HG03064 (cell line): ENCODE data around the gene PWWP2A.

Experiments
- ATAC-seq: cut with Tn5 transposase; IDR thresholded peaks from one replicate; pipeline ENCODE4 v1.9.1; 2021; ENCODE audit warnings: low read depth; ENCODE audit not compliant: unreplicated experiment

Gene PWWP2A

GRCh38 chr5:160133918-160134304 lies 14.7 kb upstream of the PWWP2A start:
- no peak for ATAC-seq

- ATAC-seq: no peak
Observed at GRCh38 chr5:160133071-160133917, 14.0 kb upstream of the PWWP2A start.

GRCh38 chr5:160129841-160130240 lies 10.6 kb upstream of the PWWP2A start:
- no peak for ATAC-seq

GRCh38 chr5:160128632-160129031 lies 9.4 kb upstream of the PWWP2A start:
- no peak for ATAC-seq

DNA sequence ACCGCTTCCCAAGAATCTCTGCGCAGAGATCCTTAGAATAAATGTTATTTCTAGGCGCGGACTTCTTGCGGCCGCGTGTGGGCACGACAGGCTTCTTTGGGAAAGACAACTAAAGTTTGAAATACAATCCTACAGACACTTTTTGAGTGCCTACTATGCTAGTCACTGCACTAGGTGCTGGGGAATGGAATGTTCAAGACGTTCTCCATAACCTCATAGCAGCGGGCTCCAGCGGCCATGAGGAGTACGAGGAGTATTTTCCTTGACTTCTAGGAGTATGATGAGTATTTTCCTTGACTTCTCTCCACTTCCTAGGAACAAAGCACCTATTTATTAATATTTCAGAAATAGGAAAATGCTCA lies 636 bp upstream of the PWWP2A start:
- peak; percentile 4 for ATAC-seq

DNA sequence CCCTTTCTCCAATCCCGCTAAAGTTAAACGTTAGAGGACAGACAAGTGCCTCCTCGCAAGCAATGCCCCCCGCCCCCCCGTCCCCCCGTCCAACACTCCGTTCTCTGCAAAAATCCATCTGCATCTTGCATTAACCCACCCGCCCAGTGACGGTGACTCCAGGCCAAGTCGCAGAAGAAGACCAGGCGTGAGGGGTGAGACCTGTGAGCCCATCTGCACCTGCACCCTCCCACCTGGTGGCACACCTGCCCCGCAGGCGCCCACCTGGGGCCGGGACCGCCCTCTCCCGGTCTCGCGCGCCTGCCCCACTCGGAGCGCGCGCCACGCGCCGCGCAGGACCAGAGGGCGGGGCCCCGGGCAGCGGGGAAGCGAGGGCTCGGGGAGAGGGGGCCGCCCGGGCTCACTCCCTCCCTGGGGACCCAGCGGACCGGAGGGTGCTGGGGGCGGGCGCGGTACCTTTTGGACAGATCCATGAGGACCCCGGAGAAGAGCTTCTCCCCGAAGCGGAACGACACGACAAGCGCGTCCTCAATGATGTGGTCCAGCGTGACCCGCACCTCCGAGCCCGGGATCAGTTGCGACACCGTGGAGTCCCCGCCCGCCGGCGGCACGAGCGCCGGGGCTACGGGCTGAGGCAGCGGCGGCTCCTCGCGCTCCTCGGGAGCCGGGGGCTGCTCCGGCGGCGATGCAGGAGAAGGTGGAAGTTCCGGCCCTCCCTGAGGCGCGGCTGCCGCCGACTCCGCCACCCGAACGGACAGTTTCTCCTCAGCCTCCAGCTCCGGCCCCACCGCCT lies 705 bp downstream of the PWWP2A start:
- ATAC-seq: peak; percentile 16

- no peak for ATAC-seq
Observed at GRCh38 chr5:160116991-160117390, 2.3 kb downstream of the PWWP2A start.

DNA sequence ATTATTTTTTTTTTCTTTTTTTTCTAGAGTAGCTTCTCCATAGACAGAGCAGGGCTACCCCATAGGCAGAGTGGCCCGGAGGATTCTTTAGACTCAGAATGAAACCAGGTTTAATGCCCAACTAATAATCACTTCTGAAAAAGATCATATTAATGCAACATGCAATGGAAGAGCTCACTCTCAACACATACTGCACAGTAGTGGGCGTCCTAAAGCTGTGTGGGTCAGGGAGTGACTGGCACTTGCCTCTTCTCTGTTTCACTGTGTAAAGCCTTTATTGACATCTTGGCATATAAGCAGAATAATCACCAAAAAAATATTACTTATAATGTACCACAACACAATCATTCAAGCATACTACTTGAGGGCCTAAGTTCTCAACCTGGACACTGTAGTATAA lies 11.1 kb downstream of the PWWP2A start:
- ATAC-seq: no peak

DNA sequence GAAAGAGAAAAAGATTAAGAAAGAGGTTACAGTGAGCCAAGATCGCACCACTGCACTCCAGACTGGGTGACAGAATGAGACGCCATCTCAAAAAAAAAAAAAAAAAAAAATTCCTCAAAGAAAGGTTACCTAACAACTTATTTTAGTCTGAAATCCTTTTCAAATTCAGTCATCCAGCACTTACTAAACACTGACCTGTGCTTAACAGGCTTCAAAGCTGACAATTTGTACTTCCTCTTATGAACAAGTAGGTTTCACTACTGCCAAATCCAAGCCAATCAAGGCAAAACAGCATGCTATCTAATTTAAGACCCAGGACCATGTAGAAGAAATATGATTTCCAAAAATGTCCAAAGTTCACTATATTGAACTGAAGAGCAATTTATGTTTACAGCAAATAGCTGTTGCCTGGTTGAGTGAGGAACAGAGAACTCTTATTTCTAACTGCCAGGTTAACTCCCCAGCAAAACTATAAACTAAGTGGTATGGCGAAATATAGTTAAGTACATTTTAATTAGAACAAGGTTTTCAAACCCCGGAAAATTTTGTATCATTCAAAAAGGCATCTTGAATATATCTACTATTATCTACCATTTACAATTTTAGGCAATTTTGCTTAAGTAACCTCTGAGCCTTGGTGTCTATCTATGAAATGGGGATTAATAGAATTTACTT lies 13.4 kb downstream of the PWWP2A start:
- peak; percentile 63 for ATAC-seq

DNA sequence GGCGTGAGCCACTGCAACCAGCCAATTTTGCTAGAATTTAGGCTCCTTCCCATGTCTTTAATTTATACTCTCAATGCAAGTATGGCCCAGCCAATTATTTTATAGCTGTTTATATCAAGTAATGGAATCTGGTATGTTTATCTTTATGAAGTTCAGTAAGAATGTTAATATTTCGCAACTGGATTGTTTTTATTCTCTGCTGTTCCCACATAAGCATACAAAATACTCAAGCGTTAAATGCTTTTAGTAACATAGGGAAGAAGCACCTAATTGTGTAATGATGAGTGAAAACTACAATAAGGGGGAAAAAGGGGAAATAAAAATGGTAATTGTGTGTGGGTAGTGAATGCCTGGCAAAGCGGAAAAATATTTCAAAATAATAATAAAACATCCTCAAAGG lies 21.3 kb downstream of the PWWP2A start:
- ATAC-seq: no peak

DNA sequence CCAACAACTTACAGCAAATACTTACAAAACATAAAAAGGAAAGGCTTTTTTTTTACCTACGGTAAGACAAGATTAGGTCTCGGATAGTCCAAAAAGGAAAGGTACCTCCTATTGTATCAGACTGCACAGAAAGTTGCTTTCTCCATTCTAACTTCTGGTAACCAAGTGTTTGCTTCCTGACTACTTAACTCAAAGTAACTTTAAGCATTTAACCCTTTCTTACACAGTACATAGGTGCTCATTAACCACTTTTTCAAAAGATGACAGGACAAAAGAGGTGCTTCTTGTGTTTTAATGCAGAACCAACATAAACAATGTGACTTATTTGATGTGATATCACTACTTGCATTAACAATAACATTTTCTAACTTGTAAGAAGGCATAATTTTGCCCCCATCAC lies 23.1 kb downstream of the PWWP2A start:
- ATAC-seq: no peak

DNA sequence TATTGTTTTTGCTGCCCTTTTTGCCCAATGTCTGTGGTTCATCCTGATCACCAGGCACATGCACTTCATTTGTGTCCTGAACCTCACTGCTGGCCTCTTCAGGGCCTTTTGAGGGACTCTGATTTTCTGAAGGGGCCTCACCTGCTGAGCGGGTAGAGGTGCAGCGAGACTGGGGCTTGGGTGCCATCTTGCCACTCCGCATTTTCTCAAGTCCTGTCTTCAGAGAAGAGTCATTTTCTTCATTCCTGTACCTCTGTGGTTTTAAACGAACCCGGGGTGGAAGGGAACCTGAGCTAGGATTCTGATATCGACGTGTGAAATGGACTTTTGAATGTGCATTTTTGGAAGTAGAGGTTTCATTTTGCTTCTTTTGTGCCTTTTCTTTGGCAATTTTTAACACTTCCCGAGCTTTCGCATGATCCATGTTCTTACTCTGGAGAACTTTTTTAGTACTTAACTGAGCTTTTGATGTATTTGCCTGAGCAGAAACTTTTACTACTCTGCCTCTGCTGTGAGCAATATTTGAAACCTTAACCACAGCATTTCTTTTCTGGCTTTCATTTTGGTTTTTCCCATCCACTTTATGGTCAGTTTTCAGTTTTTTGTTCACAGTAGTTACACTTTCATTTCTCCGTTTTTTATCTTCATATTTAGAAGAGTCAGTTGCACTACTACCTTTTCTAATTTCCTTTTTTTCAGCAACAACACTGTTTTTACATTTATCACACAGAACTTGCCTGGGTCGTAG lies 26.1 kb downstream of the PWWP2A start:
- peak; percentile 74 for ATAC-seq

DNA sequence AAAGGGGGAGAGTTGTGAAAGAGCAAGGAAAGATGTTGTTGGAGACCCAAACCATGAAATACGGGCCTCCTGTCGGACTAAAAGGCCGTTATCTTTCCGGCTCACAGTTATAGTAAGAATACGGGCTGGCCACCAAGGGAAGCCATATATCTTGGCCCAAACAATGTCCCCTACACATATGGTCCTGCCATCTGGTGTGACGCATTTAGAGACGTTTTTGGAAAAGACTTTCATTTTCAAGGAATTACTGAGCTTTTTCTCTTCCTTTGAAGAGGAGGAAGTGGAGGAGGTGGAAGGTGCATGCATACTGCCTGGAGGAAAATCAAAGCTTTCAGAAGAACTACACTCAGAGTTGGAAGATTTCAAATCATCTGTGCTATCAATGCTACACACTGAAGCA lies 26.7 kb downstream of the PWWP2A start:
- ATAC-seq: no peak

GRCh38 chr5:160090059-160090458 lies 29.2 kb downstream of the PWWP2A start:
- no peak for ATAC-seq

GRCh38 chr5:160089531-160089930 lies 29.7 kb downstream of the PWWP2A start:
- no peak for ATAC-seq

DNA sequence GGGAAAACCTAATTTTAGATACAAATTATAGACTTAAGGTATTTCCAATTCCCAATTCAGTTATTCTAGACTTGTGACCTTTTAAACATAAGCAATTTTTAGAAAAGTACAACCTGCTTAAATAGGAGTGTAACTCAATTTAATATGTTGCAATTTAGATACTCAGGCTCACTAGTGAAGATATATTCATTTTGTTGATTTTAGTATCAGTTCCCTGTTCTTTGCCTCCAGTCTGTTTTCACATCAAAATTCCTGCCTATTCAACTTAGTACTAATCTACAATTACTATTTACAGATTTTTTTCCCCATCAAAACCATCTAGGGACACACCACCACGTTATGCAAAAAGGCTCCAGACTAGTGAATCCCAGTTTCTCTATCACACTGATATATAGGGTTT lies 30.4 kb downstream of the PWWP2A start:
- no peak for ATAC-seq

DNA sequence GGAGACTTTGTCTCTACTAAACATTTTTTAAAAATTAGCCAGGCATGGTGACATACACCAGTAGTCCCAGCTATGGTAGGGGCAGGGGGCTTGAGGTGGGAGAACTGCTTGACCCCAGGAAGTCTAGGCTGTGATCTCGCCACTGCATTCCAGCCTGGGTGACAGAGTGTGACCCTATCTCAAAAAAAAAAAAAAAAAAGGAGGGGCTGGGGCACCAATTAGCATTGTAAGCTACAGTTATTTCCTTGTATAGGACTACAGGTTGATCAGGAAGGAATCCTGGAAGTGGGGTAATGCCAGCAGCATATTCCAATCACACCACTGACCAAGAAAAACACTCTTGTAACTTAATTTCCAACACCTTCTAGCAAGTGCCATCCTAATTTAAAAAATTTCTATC lies 32.1 kb downstream of the PWWP2A start:
- no peak for ATAC-seq

- ATAC-seq: no peak
Observed at GRCh38 chr5:160084144-160084543, 35.1 kb downstream of the PWWP2A start.

DNA sequence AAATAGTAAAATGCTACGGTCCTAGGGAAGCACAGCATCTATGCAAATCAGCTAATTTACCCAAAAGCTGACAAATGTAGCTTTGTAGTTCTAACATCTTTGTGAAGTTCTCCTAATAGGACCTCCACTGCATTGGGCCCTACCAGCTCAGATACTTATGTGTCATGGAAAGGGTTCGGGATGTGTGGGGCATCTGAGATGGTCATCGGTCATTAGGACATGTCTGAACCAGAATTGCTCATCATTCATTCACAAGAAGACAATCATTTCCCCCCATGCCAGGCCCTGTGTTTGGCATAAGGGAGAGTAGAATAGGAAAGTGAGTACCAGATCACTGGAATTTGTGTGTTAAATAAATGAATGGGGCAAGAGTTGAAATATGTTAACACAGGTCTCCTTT lies 35.7 kb downstream of the PWWP2A start:
- no peak for ATAC-seq

- ATAC-seq: no peak
Observed at GRCh38 chr5:160082614-160083500, 36.4 kb downstream of the PWWP2A start.
